ENCODE results near the gene SMR3A. TPM values are rescaled to one million over a fixed set of nuclear protein-coding genes. Genes with fewer than 3 reads are reported as not detected.

The SMR3A gene
- polyA plus RNA-seq, 2 of the 4 experiments (the other 2 are of a cell fraction), result not detected

DNA sequence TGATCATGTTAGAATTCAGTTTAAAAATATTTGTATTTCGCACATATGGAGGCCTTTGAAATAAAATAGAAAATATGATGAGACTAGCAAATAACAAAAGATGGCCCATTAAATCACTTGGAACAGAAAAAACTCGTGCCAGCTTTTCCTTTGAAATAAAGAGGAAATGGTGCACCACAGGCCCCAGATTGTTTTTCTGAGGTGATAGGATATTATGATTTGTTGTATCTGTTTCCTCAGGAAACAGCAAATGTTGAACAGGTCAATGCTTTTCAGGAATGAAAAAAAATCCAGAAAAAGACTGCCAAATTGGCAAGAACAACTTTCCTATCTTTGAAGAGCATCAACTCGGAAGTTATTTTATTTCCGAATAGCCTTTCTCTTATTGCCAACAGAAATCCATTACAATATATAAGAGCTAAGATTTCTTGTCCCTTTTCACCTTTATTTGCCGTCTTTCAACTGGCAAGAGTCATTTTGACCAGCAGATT is 22.2 kb downstream of the SMR3A start, which contains the start of gene SMR3B:
Gene SMR3B, plus strand, starts transcription at position 441 of the 491 bp plus-strand sequence. CDS start 1,380 bp downstream, outside the sequence.
- DNase-seq (ENCODE audit: low read depth in 1 of 2, low spot score in 1 of 2) (no peak), ATAC-seq (no peak), FAIRE-seq (no peak)
- ChIA-PET CTCF (no interaction called here), POLR2A (no interaction called here)
- H3K4me1 ChIP-seq, result no peaks in the 10 kb centered on the region
- H3K9me3 ChIP-seq, result no peaks in the 10 kb centered on the region
- WGBS (ENCODE audit: missing lambda C conversion rate), result 37% methylated on average over 5 of the region's 5 CpGs
- no peak within 1 kb of the TSS for H3K27ac ChIP-seq
- TF ChIP-seq HDAC2 (IDR thresholded peaks at IDR 0.05), result no peak
- TF ChIP-seq ZSCAN20 (CRISPR knock-in tag; IDR thresholded peaks at IDR 0.05), result no peak
- no peak for TF ChIP-seq SMC3 (IDR thresholded peaks at IDR 0.05)
- no peak for TF ChIP-seq POLR2A (IDR thresholded peaks at IDR 0.05; ENCODE audit: low read length)
- TF ChIP-seq MYC (IDR thresholded peaks at IDR 0.05; ENCODE audit: borderline replicate concordance, low read length), result no peak
- TF ChIP-seq RCOR1 (IDR thresholded peaks at IDR 0.05; ENCODE audit: low read depth, low read length), result no peak
- H3K4me2 ChIP-seq, result no peak within 1 kb of the TSS
- H3K4me3 ChIP-seq, result no peak within 1 kb of the TSS

GRCh38 chr4:70392057-70392776 is 31.7 kb downstream of the SMR3A start:
- WGBS (ENCODE audit: missing lambda C conversion rate), result 5% methylated on average over 2 of the region's 2 CpGs
- Histone ChIP-seq H3K4me2 (no peak overlapping the region), H3K27ac (no peak overlapping the region), H3K4me3 (no peak overlapping the region), H3K9me3 (no peaks in the 10 kb centered on the region), H3K4me1 (no peaks in the 10 kb centered on the region)
- TF ChIP-seq HDAC2 (IDR thresholded peaks at IDR 0.05), result no peak
- no peak for TF ChIP-seq FOSL2 (IDR thresholded peaks at IDR 0.05)
- no peak for TF ChIP-seq FOSL2 (CRISPR knock-in tag; IDR thresholded peaks at IDR 0.05)
- TF ChIP-seq FOSB (CRISPR knock-in tag; IDR thresholded peaks at IDR 0.05), result no peak
- no peak for TF ChIP-seq RCOR1 (IDR thresholded peaks at IDR 0.05; ENCODE audit: low read depth, low read length)
- FAIRE-seq (no peak), ATAC-seq (no peak), DNase-seq (ENCODE audit: low read depth in 1 of 2, low spot score in 1 of 2) (no peak)
- ChIA-PET POLR2A (no interaction called here), CTCF (no interaction called here)

GRCh38 chr4:70397580-70397979 is 37.0 kb downstream of the SMR3A start, which contains the start of gene OPRPN:
Gene OPRPN, plus strand, starts transcription at chr4:70397940. Its CDS starts 1,346 bp downstream, at chr4:70399286.
- ChIA-PET POLR2A (no interaction called here), CTCF (no interaction called here)
- Histone ChIP-seq H3K4me3 (no peak within 1 kb of the TSS), H3K4me2 (no peak within 1 kb of the TSS), H3K27ac (no peak within 1 kb of the TSS), H3K4me1 (no peaks in the 10 kb centered on the region), H3K9me3 (no peaks in the 10 kb centered on the region)
- no peak for ATAC-seq
- TF ChIP-seq KDM1A (IDR thresholded peaks at IDR 0.05; ENCODE audit: low read depth), result no peak
- no peak for TF ChIP-seq HEYL (CRISPR knock-in tag; IDR thresholded peaks at IDR 0.05)
- TF ChIP-seq EP300 (IDR thresholded peaks at IDR 0.05), result no peak
- TF ChIP-seq GATA3 (IDR thresholded peaks at IDR 0.05; ENCODE audit: borderline replicate concordance), result no peak
- no peak for TF ChIP-seq FOSL2 (IDR thresholded peaks at IDR 0.05)
- no peak for TF ChIP-seq FOSL2 (CRISPR knock-in tag; IDR thresholded peaks at IDR 0.05)
- no peak for TF ChIP-seq CTCF (IDR thresholded peaks at IDR 0.05)
- TF ChIP-seq RFX5 (IDR thresholded peaks at IDR 0.05), result no peak
- TF ChIP-seq ZSCAN20 (CRISPR knock-in tag; IDR thresholded peaks at IDR 0.05), result no peak
- TF ChIP-seq HES2 (IDR thresholded peaks at IDR 0.05), result no peak
- TF ChIP-seq MYC (IDR thresholded peaks at IDR 0.05; ENCODE audit: borderline replicate concordance, low read length), result no peak
- no peak for TF ChIP-seq CBX2 (IDR thresholded peaks at IDR 0.05; ENCODE audit: borderline replicate concordance, low read depth)
- no peak for TF ChIP-seq NFE2L2 (conservative IDR thresholded peaks at IDR 0.05; ENCODE audit: low read length)
- no peak for TF ChIP-seq ZFP36 (IDR thresholded peaks at IDR 0.05; ENCODE audit: borderline replicate concordance, partially characterized antibody)
- no peak for TF ChIP-seq ELK1 (IDR thresholded peaks at IDR 0.05; ENCODE audit: low read depth, low read length)
- TF ChIP-seq, protein P1, sequence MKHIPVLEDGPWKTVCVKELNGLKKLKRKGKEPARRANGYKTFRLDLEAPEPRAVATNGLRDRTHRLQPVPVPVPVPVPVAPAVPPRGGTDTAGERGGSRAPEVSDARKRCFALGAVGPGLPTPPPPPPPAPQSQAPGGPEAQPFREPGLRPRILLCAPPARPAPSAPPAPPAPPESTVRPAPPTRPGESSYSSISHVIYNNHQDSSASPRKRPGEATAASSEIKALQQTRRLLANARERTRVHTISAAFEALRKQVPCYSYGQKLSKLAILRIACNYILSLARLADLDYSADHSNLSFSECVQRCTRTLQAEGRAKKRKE (CRISPR knock-in tag; IDR thresholded peaks at IDR 0.05; ENCODE audit: low read depth), result no peak
- no peak for TF ChIP-seq CEBPB (IDR thresholded peaks at IDR 0.05)
- no peak for DNase-seq (ENCODE audit: low read depth in 1 of 2, low spot score in 1 of 2)
- no peak for FAIRE-seq
